ENCODE measurements around the gene ENG.
"Not testable (repeated sequence)": the region's sequence is repeated elsewhere in the genome, so short reads cannot be mapped to it uniquely, and the experiment has no call there.

The ENG gene

GRCh38 chr9:127870887-127871286, 16.4 kb upstream of the ENG start:
- CTCF ChIA-PET: interaction anchor here (0.9 to 5.5 kb wide), 22 partner anchors 8 to 136 kb away, joined by 3 to 50 read pairs (median 11); partner anchors contain the start of genes CDK9, ENG, ST6GALNAC4 and TOR2A
- POLR2A ChIA-PET: no interaction called here
- 95% methylated on average over 12 of the region's 12 CpGs for WGBS (ENCODE audit: insufficient coverage)

DNA sequence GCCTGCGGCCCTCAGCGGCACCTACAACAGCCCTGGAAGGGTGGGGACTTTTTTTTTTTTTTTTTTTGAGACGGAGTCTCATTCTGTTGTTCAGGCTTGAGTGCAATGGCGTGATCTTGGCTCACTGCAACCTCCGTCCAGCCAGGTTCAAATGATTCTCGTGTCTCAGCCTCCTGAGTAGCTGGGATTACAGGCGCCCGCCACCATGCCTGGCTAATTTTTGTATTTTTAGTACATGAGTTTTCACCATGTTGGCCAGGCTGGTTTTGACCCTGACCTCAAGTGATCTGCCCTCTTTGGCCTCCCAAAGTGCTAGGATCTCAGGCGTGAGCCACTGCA, 15.7 kb upstream of the ENG start:
- DNase-seq; H3K27me3 ChIP-seq (replicated peaks in 2 of 5; ENCODE audit: control insufficient read depth in 4 of 5, insufficient read depth in 5 of 5, low read length in 4 of 5); H3K36me3 ChIP-seq (ENCODE audit: control insufficient read depth in 4 of 4, insufficient read depth in 4 of 4, low read length in 3 of 4); H3K27ac ChIP-seq (ENCODE audit: insufficient read depth in 1 of 2, low read depth in 1 of 2, low read length in 2 of 2, poor library complexity in 1 of 2, severe bottlenecking in 2 of 2); H3K9me3 ChIP-seq (ENCODE audit: control extremely low read depth in 1 of 5, control insufficient read depth in 4 of 5, insufficient read depth in 2 of 5, low read depth in 1 of 5, low read length in 4 of 5); H3K4me3 ChIP-seq (ENCODE audit: control insufficient read depth in 1 of 7, extremely low read depth in 1 of 7, insufficient read depth in 4 of 7, low read depth in 2 of 7, low read length in 6 of 7): not testable (repeated sequence)
- peaks cover 0 to 20% (median 16%) of the 10 kb centered on the region in 4 experiments for H3K4me1 ChIP-seq (ENCODE audit: control extremely low read depth in 1 of 4, control insufficient read depth in 4 of 4, insufficient read depth in 4 of 4, low read length in 3 of 4)
- 71% methylated on average over 7 of the region's 9 CpGs for WGBS (ENCODE audit: insufficient coverage)
- ChIA-PET CTCF (interaction anchor here (0.7 to 5.5 kb wide), 38 partner anchors 8 to 172 kb away, joined by 3 to 50 read pairs (median 7); partner anchors contain the start of genes AK1, CDK9, ENG and FPGS), POLR2A (interaction anchor here (1.1 to 1.4 kb wide), 2 partner anchors 77 to 99 kb away, joined by 4 to 5 read pairs; no protein-coding TSS in a partner anchor)

More at GRCh38 chr9:127870887-127871286, 16.4 kb upstream of the ENG start:
- no peaks in the 10 kb centered on the region for H3K9me3 ChIP-seq (ENCODE audit: control extremely low read depth in 1 of 5, control insufficient read depth in 4 of 5, insufficient read depth in 2 of 5, low read depth in 1 of 5, low read length in 4 of 5)
- no peaks in the 10 kb centered on the region for H3K36me3 ChIP-seq (ENCODE audit: control insufficient read depth in 4 of 4, insufficient read depth in 4 of 4, low read length in 3 of 4)
- no peaks in the 10 kb centered on the region for H3K27me3 ChIP-seq (replicated peaks in 2 of 5; ENCODE audit: control insufficient read depth in 4 of 5, insufficient read depth in 5 of 5, low read length in 4 of 5)
- DNase-seq: no peak
- no peak overlapping the region for H3K27ac ChIP-seq (ENCODE audit: insufficient read depth in 1 of 2, low read depth in 1 of 2, low read length in 2 of 2, poor library complexity in 1 of 2, severe bottlenecking in 2 of 2)
- H3K4me3 ChIP-seq (ENCODE audit: control insufficient read depth in 1 of 7, extremely low read depth in 1 of 7, insufficient read depth in 4 of 7, low read depth in 2 of 7, low read length in 6 of 7): no peak overlapping the region
- peaks cover 0 to 13% (median 10%) of the 10 kb centered on the region in 4 experiments for H3K4me1 ChIP-seq (ENCODE audit: control extremely low read depth in 1 of 4, control insufficient read depth in 4 of 4, insufficient read depth in 4 of 4, low read length in 3 of 4)

DNA sequence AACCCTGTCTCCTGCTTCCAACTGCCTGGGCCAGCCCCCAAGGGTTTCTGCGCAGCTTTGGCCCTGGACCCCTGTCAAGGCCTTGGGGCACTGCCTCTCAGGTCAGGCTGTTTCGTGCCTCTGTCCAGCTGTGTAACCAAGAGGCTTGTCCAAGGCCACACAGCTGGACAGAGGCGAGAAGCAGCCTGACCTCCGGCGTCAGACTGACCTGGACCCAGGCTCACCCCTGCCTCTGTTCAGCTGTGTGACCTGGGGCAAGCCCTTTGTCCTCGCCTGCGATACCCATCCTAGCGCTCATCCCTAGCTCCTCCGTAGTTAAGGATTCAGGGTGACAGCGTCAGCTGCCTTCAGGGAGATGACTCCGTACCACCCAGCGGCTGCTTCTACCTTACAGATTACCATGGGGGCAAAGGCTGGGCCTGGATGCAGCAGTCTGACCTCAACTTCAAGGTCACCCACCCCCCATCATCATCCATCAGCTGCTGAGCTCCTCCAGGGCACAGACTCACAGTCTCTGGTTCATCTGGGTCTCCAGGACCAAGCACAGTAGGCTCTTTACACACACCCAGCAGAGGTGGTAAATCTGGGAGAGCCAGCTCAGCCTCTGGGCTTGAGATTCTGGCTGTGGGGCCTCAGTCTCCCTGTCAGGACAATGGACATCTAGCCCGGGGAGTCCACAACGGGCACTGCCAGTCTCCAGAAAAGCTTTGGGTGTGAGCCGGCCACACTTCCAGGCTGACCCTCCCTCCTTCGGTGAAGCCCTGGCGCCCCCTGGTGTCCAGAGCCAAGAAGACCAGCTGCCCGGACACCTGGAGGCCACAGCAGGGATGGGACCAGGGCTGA, 15.1 kb upstream of the ENG start:
- ChIA-PET CTCF (interaction anchor here (0.7 to 5.5 kb wide), 44 partner anchors 9 to 173 kb away, joined by 3 to 50 read pairs (median 6); partner anchors contain the start of genes AK1, CDK9, ENG and FPGS), POLR2A (interaction anchor here (0.8 to 1.4 kb wide), 3 partner anchors 77 to 98 kb away, joined by 4 to 5 read pairs (median 4); no protein-coding TSS in a partner anchor)
- no peaks in the 10 kb centered on the region for H3K27me3 ChIP-seq (replicated peaks in 2 of 5; ENCODE audit: control insufficient read depth in 4 of 5, insufficient read depth in 5 of 5, low read length in 4 of 5)
- no peak overlapping the region for H3K4me3 ChIP-seq (ENCODE audit: control insufficient read depth in 1 of 7, extremely low read depth in 1 of 7, insufficient read depth in 4 of 7, low read depth in 2 of 7, low read length in 6 of 7)
- H3K27ac ChIP-seq (ENCODE audit: insufficient read depth in 1 of 2, low read depth in 1 of 2, low read length in 2 of 2, poor library complexity in 1 of 2, severe bottlenecking in 2 of 2): no peak overlapping the region
- H3K36me3 ChIP-seq (ENCODE audit: control insufficient read depth in 4 of 4, insufficient read depth in 4 of 4, low read length in 3 of 4): no peaks in the 10 kb centered on the region
- no peaks in the 10 kb centered on the region for H3K9me3 ChIP-seq (ENCODE audit: control extremely low read depth in 1 of 5, control insufficient read depth in 4 of 5, insufficient read depth in 2 of 5, low read depth in 1 of 5, low read length in 4 of 5)
- peak; percentile 72 to 74 (median 73) for DNase-seq
- 63% methylated on average over 11 of the region's 18 CpGs for whole genome bisulfite sequencing (ENCODE audit: insufficient coverage)
- peaks cover 0 to 26% (median 22%) of the 10 kb centered on the region in 4 experiments for H3K4me1 ChIP-seq (ENCODE audit: control extremely low read depth in 1 of 4, control insufficient read depth in 4 of 4, insufficient read depth in 4 of 4, low read length in 3 of 4)

GRCh38 chr9:127868278-127868902, 13.9 kb upstream of the ENG start:
- Histone ChIP-seq H3K27me3 (replicated peaks in 2 of 5; ENCODE audit: control insufficient read depth in 4 of 5, insufficient read depth in 5 of 5, low read length in 4 of 5) (no peaks in the 10 kb centered on the region), H3K9me3 (ENCODE audit: control extremely low read depth in 1 of 5, control insufficient read depth in 4 of 5, insufficient read depth in 2 of 5, low read depth in 1 of 5, low read length in 4 of 5) (no peaks in the 10 kb centered on the region), H3K27ac (ENCODE audit: insufficient read depth in 1 of 2, low read depth in 1 of 2, low read length in 2 of 2, poor library complexity in 1 of 2, severe bottlenecking in 2 of 2) (no peak overlapping the region), H3K36me3 (ENCODE audit: control insufficient read depth in 4 of 4, insufficient read depth in 4 of 4, low read length in 3 of 4) (no peaks in the 10 kb centered on the region), H3K4me1 (ENCODE audit: control extremely low read depth in 1 of 4, control insufficient read depth in 4 of 4, insufficient read depth in 4 of 4, low read length in 3 of 4) (peaks cover 0 to 35% (median 28%) of the 10 kb centered on the region in 4 experiments), H3K4me3 (ENCODE audit: control insufficient read depth in 1 of 7, extremely low read depth in 1 of 7, insufficient read depth in 4 of 7, low read depth in 2 of 7, low read length in 6 of 7) (no peak overlapping the region)
- DNase-seq: no peak
- WGBS (ENCODE audit: insufficient coverage): 93% methylated on average over 15 of the region's 18 CpGs
- POLR2A ChIA-PET: no interaction called here
- CTCF ChIA-PET: interaction anchor here (0.9 to 5.5 kb wide), 21 partner anchors 10 to 105 kb away, joined by 3 to 50 read pairs (median 14); partner anchors contain the start of genes AK1 and ENG

- peaks cover 3 to 42% (median 36%) of the 10 kb centered on the region in 4 experiments for H3K4me1 ChIP-seq (ENCODE audit: control extremely low read depth in 1 of 4, control insufficient read depth in 4 of 4, insufficient read depth in 4 of 4, low read length in 3 of 4)
- H3K36me3 ChIP-seq (ENCODE audit: control insufficient read depth in 4 of 4, insufficient read depth in 4 of 4, low read length in 3 of 4): no peaks in the 10 kb centered on the region
- H3K9me3 ChIP-seq (ENCODE audit: control extremely low read depth in 1 of 5, control insufficient read depth in 4 of 5, insufficient read depth in 2 of 5, low read depth in 1 of 5, low read length in 4 of 5): no peaks in the 10 kb centered on the region
- ChIA-PET POLR2A (interaction anchor here (0.7 kb wide), 1 partner anchor 42 kb away, joined by 4 read pairs; no protein-coding TSS in a partner anchor), CTCF (interaction anchor here (0.9 to 5.1 kb wide), 9 partner anchors 11 to 71 kb away, joined by 3 to 41 read pairs (median 10); partner anchors contain the start of genes AK1 and ENG)
- no peak overlapping the region for H3K4me3 ChIP-seq (ENCODE audit: control insufficient read depth in 1 of 7, extremely low read depth in 1 of 7, insufficient read depth in 4 of 7, low read depth in 2 of 7, low read length in 6 of 7)
- H3K27me3 ChIP-seq (replicated peaks in 2 of 5; ENCODE audit: control insufficient read depth in 4 of 5, insufficient read depth in 5 of 5, low read length in 4 of 5): no peaks in the 10 kb centered on the region
- DNase-seq: no peak
- WGBS (ENCODE audit: insufficient coverage): 97% methylated on average over 28 of the region's 30 CpGs
- H3K27ac ChIP-seq (ENCODE audit: insufficient read depth in 1 of 2, low read depth in 1 of 2, low read length in 2 of 2, poor library complexity in 1 of 2, severe bottlenecking in 2 of 2): no peak overlapping the region
Measured at GRCh38 chr9:127867356-127868277, 13.2 kb upstream of the ENG start.

DNA sequence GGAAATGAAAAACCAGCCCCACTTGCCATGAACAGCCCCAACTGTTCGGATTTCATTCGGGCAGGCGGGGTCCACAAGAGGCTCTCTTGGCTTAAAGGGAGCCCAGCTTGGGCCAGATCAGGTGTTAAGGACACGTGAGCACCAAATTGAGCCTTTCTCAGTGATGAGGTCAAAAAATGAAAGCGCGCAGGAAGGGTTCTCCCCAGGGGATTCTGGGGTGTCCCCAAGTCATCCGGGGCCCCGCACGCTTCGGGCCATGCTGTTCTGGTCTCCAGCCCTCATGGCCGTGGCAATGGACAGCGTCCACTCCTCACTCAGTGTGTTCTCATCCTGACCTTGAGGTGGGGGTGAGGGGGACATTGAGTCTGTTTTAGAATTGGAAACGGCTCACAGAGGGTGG, 12.1 kb upstream of the ENG start:
- no peaks in the 10 kb centered on the region for H3K36me3 ChIP-seq (ENCODE audit: control insufficient read depth in 4 of 4, insufficient read depth in 4 of 4, low read length in 3 of 4)
- DNase-seq: no peak
- POLR2A ChIA-PET: interaction anchor here (0.5 to 0.9 kb wide), 3 partner anchors 12 to 81 kb away, joined by 3 to 4 read pairs (median 3); partner anchors contain the start of gene CDK9
- CTCF ChIA-PET: interaction anchor here (1.0 to 5.4 kb wide), 8 partner anchors 13 to 79 kb away, joined by 3 to 33 read pairs (median 9); partner anchors contain the start of gene ENG
- H3K27me3 ChIP-seq (replicated peaks in 2 of 5; ENCODE audit: control insufficient read depth in 4 of 5, insufficient read depth in 5 of 5, low read length in 4 of 5): no peaks in the 10 kb centered on the region
- no peak overlapping the region for H3K4me3 ChIP-seq (ENCODE audit: control insufficient read depth in 1 of 7, extremely low read depth in 1 of 7, insufficient read depth in 4 of 7, low read depth in 2 of 7, low read length in 6 of 7)
- H3K9me3 ChIP-seq (ENCODE audit: control extremely low read depth in 1 of 5, control insufficient read depth in 4 of 5, insufficient read depth in 2 of 5, low read depth in 1 of 5, low read length in 4 of 5): no peaks in the 10 kb centered on the region
- H3K4me1 ChIP-seq (ENCODE audit: control extremely low read depth in 1 of 4, control insufficient read depth in 4 of 4, insufficient read depth in 4 of 4, low read length in 3 of 4): peaks cover 8 to 53% (median 46%) of the 10 kb centered on the region in 4 experiments
- WGBS (ENCODE audit: insufficient coverage): 98% methylated on average over 12 of the region's 13 CpGs
- H3K27ac ChIP-seq (ENCODE audit: insufficient read depth in 1 of 2, low read depth in 1 of 2, low read length in 2 of 2, poor library complexity in 1 of 2, severe bottlenecking in 2 of 2): no peak overlapping the region

All from common myeloid progenitor, CD34-positive (primary cell).